G401.6 (cell line): Measurements from ENCODE around the gene SEC22C.
"Not testable (repeated sequence)": the region's sequence is repeated elsewhere in the genome, so short reads cannot be mapped to it uniquely, and the experiment has no call there.

Source experiments
- FAIRE-seq: peaks from 2 replicates; lab custom pipeline; 2012; peaks lifted over from hg19 to GRCh38; lab: Jason Lieb, UNC

The SEC22C gene, protein sequence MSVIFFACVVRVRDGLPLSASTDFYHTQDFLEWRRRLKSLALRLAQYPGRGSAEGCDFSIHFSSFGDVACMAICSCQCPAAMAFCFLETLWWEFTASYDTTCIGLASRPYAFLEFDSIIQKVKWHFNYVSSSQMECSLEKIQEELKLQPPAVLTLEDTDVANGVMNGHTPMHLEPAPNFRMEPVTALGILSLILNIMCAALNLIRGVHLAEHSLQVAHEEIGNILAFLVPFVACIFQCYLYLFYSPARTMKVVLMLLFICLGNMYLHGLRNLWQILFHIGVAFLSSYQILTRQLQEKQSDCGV

DNA sequence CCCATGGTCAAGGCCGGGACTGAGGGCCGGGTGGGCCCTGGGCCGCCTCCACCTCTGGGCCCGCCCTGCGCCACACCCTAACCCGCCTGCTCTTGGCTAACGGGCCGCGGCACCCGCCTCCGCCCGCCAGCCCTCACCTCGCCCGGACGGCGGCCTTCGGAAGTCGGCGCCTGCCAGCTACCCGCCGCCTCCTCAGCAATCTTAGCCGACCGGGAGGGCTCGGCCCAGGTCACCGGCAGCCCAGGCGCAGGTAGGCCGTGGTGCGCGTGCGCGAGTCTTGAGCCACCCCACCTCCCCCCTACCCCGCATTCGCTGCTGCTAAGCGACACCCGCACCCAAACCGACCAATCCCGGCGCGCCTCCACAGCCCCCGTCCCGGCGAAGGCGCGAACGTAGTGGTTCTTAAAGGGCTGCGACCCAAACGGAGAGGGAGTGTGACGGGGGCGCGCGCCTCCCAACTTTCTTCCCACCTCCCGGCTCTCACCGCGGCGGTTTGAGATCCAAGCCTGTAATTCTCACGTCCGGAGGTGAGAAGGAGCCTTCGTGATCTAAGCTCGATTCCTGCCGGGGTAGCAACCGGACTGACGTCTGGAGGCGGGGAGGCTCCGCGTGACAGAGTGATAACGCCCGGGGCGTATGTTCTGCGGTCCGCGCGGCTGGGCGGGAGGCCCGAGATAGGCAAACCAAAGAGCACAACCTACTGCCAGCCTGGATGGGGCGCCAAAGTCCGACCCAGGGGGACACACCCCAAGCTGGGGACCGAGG lies at the start of gene SEC22C:
SEC22C (minus strand) TSS at position 259 of the 765 bp plus-strand sequence. CDS start 12,921 bp downstream, outside the sequence.
- peak; percentile 87 for FAIRE-seq

DNA sequence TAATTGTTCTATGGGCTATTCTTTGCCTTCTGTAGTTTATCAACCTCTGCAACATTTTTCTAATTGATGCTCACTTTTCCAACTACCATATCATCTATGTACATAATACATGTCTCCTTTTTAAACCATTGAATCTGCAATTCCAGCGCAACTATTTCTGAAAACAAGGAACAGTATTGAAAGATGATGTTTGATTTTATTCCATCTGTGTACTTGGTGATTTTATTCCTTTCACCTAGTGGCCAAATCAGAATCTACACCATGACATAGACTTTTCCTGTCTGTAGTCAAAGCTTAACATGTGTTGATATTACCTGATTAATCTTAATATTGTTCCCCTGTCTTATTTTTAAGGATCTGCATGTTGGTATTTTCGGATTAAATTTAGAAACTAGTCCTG lies 31.7 kb upstream of the SEC22C start:
- peak; percentile 55 for FAIRE-seq

DNA sequence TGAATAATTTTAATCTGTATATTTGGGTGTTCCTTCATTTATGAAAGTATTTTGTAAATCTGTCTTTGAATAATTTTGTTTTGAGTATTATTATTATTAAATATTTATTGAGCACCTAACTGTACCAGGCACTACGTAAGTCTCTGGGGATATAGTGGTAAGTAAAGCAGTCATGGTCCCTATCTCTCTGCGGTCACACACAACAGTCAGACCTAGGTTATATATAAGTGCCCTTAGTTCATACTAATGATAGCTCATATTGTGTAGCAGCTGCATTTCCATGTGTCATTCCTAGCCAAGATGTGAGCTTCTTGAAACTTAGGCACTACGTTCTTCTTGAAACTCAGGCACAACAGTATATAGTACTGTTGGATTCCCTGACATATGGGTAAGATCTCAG lies 31.2 kb upstream of the SEC22C start:
- FAIRE-seq: no peak

DNA sequence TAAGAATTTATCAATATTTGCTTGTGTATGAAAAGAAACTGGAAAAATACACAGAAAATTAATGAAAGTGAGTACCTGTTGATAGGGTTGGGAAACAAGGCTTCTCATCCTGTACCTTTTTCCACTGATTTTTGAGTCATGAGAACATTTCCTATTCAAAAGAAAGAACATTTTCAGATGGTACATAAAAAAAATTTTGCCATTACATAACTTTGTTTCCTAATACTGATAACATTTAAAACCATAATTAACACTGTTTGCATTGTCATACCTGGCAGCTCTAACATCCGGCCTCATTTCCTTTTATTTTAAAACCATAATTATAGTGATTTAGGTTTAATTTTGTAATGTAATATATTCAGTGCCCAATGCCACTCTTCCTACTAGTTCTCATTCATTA lies 30.4 kb upstream of the SEC22C start:
- peak; percentile 30 for FAIRE-seq

DNA sequence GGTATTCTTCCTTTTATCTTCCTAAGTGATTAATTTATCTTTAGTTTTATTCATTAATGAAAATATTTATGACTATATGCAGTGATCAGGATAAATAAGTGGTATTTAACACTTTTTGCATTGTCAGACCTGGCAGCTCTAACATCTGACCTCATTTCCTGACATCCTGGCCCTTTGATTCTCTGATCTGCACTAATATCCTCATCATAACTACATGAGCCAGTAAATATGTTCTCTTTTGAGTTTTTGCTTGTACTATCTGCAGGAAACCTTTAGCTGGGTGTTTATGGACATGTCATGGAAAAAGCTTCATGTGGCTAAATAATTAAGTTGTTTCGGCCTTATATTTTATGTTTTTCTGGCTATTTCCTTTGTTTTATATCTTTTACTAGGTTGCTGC lies 29.2 kb upstream of the SEC22C start:
- no peak for FAIRE-seq

DNA sequence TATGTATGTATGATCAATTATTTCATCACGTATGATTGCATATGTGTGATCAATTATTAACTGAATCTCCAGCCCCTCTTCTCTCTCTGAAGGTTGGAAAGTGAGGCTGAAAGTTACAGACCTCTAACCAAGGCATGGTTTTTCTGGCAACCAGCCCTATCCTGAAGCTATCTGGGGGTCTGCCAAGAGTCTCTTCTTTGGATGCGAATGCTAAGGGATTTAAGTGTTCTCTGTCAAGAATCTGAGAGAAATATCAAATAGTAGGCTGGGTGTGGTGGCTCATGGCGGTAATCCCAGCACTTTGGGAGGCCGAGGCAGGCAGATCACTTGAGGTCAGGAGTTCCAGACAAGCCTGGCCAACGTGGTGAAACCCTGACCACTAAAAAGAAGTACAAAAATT lies 26.8 kb upstream of the SEC22C start:
- FAIRE-seq: no peak

DNA sequence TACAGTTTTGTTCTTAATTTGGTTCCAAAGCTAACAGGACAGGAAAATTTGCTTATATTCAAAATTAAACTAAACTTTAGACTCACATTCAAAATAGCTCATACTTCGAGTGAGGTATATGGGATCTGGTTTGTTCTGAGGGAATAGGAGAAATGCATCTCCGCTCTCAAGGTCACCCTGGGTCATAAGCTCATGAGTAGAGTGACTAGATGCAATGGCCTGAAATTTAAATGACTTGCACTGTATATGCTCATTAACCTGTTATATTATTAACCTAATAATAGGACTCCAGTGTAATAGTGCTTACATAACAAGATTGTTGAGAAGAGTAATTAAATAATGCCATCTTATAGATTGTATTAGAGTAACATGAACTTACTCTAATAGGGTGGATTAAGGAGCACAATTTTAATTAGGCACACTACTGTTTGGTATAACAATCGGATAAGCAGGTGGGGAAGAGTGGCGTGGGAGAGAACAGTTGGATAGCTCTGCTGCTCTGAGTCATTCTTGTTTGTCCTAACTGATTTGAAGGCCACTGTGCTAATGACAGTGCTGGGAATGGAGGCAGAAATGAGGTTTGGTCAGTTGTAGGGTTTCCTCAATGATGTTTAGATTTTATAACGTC lies 23.9 kb upstream of the SEC22C start:
- no peak for FAIRE-seq

DNA sequence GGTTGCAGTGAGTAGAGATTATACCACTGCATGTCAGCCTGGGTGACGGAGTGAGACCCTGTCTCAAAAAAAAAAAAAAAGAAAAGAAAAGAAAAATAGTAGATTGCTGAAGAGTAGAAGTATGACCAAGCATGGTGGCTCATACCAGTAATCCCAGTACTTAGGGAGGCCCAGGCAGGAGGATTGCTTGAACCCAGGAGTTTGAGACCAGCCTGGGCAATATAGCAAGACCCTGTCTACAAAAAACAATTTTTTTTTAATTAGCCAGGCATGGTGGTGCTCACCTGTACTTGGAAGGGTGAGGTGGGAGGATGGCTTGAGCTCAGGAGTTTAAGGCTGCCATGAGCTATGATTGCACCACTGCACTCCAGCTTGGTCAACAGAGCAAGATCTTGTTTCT lies 21.2 kb upstream of the SEC22C start:
- no peak for FAIRE-seq

DNA sequence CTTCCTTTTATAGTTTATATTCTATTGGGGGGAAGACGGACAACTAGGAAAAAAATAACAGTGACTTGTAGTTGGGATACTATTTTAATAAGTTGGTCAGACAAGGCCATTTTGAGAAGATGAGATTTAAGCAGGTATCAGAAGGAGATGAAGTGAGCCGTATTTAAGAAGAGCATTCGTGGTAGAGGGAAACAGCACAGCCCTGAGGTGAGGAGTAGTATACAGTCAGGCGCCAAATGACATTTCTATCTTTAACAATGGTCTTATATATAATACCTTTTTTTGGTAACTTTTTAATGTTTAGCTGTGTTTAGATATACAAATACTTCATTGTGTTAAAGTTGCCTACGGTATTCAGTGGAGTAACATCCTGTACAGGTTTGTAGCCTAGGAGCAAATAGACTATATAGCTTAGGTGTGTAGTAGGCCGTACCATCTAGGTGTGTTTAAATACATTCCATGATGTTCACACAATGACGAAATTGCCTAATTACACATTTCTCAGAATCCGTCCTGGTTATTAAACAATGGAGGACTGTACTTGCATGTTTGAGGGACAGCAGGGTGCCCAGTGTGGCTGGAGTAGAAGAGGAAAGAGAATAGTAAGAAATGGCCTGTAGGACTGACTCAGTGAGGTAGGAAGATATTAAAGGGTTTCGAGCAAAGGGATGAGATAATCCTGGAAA lies 20.3 kb upstream of the SEC22C start:
- FAIRE-seq: no peak

DNA sequence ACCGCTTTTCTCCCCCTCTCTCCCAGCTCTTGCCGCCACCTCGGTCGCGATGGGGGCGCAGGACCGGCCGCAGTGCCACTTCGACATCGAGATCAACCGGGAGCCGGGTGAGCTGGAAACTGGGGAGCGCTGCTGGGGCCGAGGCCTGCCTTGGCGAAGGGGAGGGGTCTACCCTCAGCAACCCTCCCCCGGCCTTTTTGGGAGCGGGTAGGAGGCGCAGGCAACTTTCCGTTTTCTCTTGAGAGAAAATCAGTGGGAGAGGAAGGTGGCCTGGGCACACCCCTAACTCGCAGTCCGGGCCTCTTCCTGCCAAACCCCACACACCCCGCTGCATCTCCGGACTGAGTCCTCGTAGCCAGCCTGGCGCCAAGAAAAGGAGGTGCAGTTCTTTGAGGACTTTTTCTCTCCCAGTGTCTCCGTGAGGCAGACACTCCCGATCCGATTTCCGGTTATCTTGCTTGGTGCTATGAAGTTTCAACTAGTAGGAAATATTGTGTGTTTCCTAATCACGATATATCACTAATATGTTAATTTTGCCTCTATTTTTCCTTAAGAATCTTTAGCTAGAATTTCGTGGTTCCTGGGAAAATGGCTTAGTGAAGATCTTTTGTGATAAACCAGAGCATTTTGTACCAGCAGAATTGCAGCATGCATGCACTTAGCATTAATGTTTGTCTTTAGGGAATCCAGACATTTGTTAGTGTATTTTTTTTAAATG lies 19.4 kb upstream of the SEC22C start:
- no peak for FAIRE-seq

DNA sequence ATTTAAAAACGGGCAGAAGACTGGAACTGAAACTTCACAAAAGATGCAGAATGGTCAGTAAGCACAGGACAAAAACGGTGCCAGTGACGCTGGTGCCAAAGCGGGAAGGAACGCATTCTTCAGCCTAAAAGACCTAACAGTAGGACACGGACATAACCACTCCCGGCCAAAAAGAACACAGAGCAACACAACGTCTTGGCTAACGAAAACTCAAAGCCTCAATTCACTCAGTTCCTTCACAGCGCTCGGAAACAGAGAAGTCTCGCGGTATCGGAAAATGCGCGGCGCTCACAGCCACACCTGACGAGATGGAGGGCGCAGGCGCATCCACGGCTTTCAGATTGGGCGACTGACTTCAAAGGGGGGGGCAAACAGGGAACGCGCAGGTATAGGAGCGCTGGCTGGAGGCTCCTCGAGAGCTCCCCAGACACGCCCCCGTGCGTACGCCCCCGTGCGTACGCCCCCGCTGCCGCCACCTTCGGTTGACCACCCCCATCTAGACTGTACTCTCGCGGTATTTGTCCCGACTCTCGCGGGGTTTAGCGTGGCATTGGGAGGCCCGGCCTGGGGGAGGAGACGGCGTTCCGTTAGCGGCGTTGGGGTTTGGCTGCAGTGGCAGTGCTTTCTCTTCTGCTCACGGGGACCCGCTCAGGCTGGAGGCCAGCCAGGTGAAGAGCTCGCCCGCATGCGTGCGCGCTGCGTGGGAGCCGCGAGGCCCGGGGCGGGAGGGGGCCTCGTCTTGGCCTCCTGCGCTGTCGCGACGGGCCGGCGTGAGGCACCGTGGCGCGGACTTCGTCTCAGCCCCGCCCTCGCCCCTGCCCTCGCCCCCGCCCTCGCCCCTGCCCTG lies 18.6 kb upstream of the SEC22C start, which contains the start of gene NKTR:
NKTR (plus strand) TSS at position 576 of the 847 bp plus-strand sequence. CDS start 321 bp downstream, outside the sequence.
- FAIRE-seq: peak; percentile 98

DNA sequence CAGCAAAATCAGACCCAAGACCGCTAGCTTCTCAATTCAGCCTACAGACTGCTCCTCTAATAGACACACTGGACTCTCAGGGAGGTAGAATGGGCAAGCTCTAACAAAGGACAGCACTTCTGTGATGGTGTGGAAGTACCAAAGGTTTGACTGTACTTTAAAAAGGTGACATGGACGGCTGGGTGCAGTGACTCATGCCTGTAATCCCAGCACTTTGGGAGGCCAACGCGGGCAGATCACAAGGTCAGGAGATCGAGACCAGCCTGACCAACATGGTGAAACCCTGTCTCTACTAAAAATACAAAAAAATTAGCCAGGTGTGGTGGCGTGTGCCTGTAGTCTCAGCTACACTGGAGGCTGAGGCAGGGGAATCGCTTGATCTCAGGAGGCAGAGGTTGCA lies 15.3 kb upstream of the SEC22C start:
- FAIRE-seq: not testable (repeated sequence)

DNA sequence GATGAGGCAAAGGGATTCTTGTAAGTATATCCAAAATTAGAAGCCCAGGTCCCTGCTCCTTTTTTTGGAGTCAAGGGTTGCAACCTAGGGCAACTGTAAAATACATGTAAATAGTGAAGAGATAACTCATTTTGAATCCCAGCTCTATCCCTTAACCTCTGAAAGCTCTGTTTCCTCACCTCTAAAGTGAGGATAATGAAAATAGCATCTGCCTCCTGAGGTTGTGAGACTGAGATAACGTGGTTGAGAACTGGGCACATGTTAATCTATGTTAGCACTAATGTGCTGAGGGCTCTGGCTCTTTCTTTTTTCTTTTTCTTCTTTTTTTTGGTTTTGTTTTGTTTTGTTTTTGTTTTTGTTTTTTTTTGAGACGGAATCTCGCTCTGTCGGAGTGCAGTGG lies 13.9 kb upstream of the SEC22C start:
- no peak for FAIRE-seq

DNA sequence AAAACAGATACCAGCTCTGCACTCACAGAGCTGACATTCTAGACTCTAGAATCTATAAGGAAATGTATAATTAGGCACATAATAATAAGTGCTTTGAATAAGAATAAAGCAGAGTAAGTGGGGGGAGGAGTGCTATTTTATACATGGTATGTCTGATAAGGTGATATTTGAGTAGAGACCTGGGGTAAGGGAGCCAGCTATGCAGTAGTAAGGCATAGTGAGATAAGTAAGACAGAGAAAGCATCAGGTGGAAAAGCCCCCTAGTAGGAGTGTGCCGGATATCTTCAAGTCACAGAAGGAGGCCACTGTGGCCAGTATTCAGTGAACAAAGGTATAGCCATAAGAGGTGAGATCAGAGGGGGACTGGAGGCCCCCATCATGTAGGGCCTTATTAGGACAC lies 11.9 kb upstream of the SEC22C start:
- FAIRE-seq: no peak

DNA sequence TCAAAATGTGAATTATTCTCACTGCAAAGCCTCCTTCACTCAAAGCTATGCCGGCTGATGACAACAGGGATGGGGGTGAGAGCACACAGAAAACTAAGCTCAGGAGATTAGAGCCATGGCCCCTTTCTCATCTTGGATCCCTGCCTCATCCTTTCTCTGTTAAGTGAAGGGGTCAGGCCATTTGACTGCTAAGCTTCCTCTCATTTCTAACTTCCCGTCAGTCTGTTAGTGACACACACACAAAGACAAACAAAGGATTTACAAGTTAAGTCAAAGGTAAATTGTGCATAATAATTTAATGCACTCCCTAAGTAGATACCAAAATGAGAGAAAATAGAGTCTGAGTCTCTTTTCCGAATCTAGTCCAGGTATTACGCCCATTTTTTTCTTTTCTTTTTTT lies 10.0 kb upstream of the SEC22C start:
- FAIRE-seq: no peak

DNA sequence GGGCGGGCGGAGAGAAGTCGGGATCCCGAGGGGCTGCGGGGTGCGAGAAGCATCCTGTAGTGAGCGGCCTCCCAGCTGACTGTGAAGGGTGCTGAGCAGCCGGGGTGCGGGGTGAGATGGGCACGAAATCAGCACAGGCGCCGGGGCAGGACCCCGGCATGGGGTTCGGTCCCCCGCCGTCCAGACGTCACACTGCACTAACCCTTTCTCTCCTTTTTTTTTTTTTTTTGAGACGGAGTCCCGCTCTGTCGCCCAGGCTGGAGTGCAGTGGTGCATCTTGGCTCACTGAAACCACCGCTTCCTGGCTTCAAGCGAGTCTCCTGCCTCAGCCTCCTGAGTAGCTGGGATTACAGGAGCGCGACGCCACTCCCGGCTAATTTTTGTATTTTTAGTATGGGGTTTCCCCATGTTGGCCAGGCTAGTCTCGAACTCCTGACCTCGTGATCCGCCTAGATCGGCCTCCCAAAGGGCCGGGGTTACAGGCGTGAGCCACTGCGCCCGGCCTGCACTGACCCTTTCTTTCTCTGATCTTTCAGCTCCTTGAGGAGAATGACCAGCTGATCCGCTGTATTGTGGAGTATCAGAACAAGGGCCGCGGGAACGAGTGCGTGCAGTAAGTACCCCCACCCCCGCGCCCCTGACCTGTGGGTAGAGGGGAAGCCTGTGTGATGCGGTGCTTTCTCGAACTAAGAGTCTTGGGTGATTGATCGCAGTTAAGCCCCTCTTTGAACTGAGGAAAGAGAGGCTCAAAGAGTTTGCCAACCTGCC lies 9.4 kb upstream of the SEC22C start:
- no peak for FAIRE-seq

DNA sequence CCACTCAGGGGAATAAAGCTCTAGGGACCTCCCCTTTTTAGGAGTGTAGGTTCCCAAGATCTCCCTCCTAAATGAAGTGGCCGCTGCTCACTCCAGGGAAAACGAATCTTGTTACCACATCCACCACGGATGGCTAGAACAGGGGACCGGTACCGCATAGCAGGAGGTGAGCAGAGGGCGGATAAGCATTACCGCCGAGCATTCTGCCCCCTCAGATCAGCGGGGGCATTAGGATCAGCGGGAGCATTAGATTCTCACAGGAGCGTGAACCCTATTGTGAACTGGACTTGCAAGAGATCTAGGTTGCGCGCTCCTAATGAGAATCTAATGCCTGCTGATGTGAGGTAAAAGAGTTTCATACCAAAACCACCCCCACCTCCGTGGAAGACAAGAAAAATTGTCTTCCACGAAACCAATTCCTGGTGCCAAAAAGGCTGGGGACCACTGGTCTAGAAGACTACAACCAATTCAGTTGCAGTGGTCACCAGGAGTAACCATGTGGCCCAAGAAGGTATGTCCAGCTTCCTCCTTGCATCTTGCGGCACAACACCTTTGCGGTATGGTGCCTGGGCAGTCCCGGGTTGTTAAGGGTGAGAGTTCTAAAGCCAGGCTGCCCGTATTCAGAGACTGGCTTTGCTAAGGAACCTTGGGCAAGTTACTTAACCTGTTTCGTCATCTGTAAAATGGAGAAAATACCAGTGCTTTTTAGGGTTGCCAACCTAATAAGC lies 7.8 kb upstream of the SEC22C start:
- no peak for FAIRE-seq

DNA sequence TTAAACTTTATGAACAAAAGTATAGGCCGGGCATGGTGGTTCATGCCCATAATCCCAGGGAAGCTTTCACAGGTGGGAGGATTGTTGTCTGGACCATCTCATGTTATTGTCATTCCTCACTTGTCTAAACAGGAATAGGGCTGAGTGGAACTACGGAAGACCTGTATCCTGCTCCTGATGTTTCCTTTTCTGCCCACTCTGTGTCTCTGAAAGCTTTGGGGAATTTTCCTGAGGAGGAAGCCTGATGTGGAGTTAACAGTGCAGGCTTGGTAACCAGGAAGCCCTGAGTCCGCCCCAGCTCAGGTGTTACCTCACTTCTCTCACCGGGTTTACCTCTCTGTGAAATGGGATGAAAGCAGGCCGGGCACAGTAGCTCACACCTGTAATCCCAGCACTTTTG lies 6.9 kb upstream of the SEC22C start:
- no peak for FAIRE-seq

DNA sequence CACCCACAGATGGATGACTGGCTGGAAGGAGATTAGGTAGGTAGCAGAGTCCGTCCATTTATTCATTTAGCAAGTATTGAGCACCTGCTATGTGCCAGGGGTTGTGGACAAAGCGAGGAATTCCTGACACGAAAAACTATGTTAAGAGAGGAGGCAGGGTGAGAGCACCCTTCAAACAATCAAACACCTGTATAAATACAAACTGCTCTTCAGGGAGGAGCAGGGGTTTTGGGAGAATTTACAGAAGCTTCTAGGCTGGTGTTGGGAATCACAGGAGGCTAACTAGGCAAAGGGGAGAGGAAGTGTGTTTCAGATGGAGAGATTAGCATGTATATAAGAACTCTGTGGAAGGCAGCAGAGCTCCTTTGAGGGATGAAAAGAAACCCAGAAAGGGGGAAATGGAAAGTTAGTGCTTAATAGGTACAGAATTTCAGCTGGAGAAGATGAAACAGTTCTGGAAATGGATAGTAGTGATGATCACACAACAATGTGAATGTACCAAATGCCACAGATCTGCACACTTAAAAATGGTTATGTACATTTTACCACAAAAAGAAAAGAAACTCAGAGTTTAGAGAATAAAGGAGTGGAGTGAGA lies 805 bp upstream of the SEC22C start:
- FAIRE-seq: no peak
